ENCODE data around the gene ATG10. TPM values are rescaled to one million over a fixed set of nuclear protein-coding genes. Genes with fewer than 3 reads are reported as not detected.

The ATG10 gene
- total and polyA plus RNA-seq, 2 donors (not counting 1 experiment from before 2014, with no cell fraction given) = 1.6 to 11.6 TPM

- no peak overlapping the region for H3K4me2 ChIP-seq (replicated peaks; ENCODE audit: low read depth, low read length, poor library complexity, severe bottlenecking)
- no peak overlapping the region for H3K9ac ChIP-seq (ENCODE audit: low read length)
- Mint-ChIP-seq H3K4me1 (no peaks in the 10 kb centered on the region), H3K4me3 (no peak overlapping the region), H3K27ac (no peak overlapping the region), H3K9me3 (ENCODE audit: insufficient read depth) (no peaks in the 10 kb centered on the region), H3K27me3 (no peaks in the 10 kb centered on the region)
- no peaks in the 10 kb centered on the region for H3K36me3 ChIP-seq (replicated peaks in 1 of 2; ENCODE audit: control extremely low read depth in 1 of 2, control insufficient read depth in 1 of 2, extremely low read depth in 1 of 2, insufficient read depth in 2 of 2, low read length in 1 of 2)
- no peaks in the 10 kb centered on the region for H3K27me3 ChIP-seq (replicated peaks in 1 of 4; ENCODE audit: control extremely low read depth in 1 of 4, control insufficient read depth in 3 of 4, insufficient read depth in 4 of 4, low read length in 3 of 4)
- H3K4me1 ChIP-seq (ENCODE audit: control insufficient read depth in 2 of 2, insufficient read depth in 2 of 2, low read length in 2 of 2) = no peaks in the 10 kb centered on the region
- intact Hi-C loops (cut with micrococcal nuclease) = no loop called here
- no peaks in the 10 kb centered on the region for H4K20me1 ChIP-seq (ENCODE audit: control insufficient read depth, insufficient read depth, low read length, poor library complexity, severe bottlenecking)
- no peak overlapping the region for H3K4me3 ChIP-seq (ENCODE audit: control extremely low read depth in 1 of 5, extremely low read depth in 1 of 5, insufficient read depth in 1 of 5, low read depth in 2 of 5, low read length in 4 of 5)
- DNase-seq (peak; percentile 2), ATAC-seq (ENCODE audit: low read depth) (peak; percentile 36)
- ChIA-PET CTCF (interaction anchor here (0.5 to 0.7 kb wide), 2 partner anchors 142 to 1016 kb away, joined by 3 to 4 read pairs; no protein-coding TSS in a partner anchor), POLR2A (no interaction called here)
- H3K27ac ChIP-seq (ENCODE audit: low read length in 2 of 2) = no peak overlapping the region
- H3K79me2 ChIP-seq (ENCODE audit: control insufficient read depth, insufficient read depth, low read length) = no peaks in the 10 kb centered on the region
- TF ChIP-seq EZH2 (IDR thresholded peaks at IDR 0.05; ENCODE audit: borderline replicate concordance, insufficient read depth, low read depth, low read length, poor library complexity, severe bottlenecking) (no peak), CTCF (IDR thresholded peaks at IDR 0.05) (no peak)
- no peaks in the 10 kb centered on the region for H3K9me3 ChIP-seq (ENCODE audit: control extremely low read depth in 1 of 3, control insufficient read depth in 2 of 3, insufficient read depth in 1 of 3, low read length in 2 of 3)
- H2AFZ ChIP-seq (ENCODE audit: insufficient read depth, low read depth, low read length, poor library complexity, severe bottlenecking) = no peak overlapping the region
- no CpG with 5 or more reads among the region's 2 CpGs for WGBS (ENCODE audit: insufficient coverage)
Measured at GRCh38 chr5:82100303-82101077, 128.7 kb downstream of the ATG10 start.

GRCh38 chr5:82104872-82105271, 133.0 kb downstream of the ATG10 start:
- ATAC-seq (ENCODE audit: low read depth) (no peak), DNase-seq (no peak)
- H3K27ac Mint-ChIP-seq = no peak overlapping the region
- Histone ChIP-seq H4K20me1 (ENCODE audit: control insufficient read depth, insufficient read depth, low read length, poor library complexity, severe bottlenecking) (no peaks in the 10 kb centered on the region), H3K9me3 (ENCODE audit: control extremely low read depth in 1 of 3, control insufficient read depth in 2 of 3, insufficient read depth in 1 of 3, low read length in 2 of 3) (no peaks in the 10 kb centered on the region), H3K27me3 (replicated peaks in 1 of 4; ENCODE audit: control extremely low read depth in 1 of 4, control insufficient read depth in 3 of 4, insufficient read depth in 4 of 4, low read length in 3 of 4) (no peaks in the 10 kb centered on the region), H3K9ac (ENCODE audit: low read length) (no peak overlapping the region), H3K27ac (ENCODE audit: low read length in 2 of 2) (no peak overlapping the region), H2AFZ (ENCODE audit: insufficient read depth, low read depth, low read length, poor library complexity, severe bottlenecking) (no peak overlapping the region), H3K4me3 (ENCODE audit: control extremely low read depth in 1 of 5, extremely low read depth in 1 of 5, insufficient read depth in 1 of 5, low read depth in 2 of 5, low read length in 4 of 5) (no peak overlapping the region), H3K4me1 (ENCODE audit: control insufficient read depth in 2 of 2, insufficient read depth in 2 of 2, low read length in 2 of 2) (no peaks in the 10 kb centered on the region), H3K36me3 (replicated peaks in 1 of 2; ENCODE audit: control extremely low read depth in 1 of 2, control insufficient read depth in 1 of 2, extremely low read depth in 1 of 2, insufficient read depth in 2 of 2, low read length in 1 of 2) (no peaks in the 10 kb centered on the region), H3K4me2 (replicated peaks; ENCODE audit: low read depth, low read length, poor library complexity, severe bottlenecking) (no peak overlapping the region), H3K79me2 (ENCODE audit: control insufficient read depth, insufficient read depth, low read length) (no peaks in the 10 kb centered on the region)
- intact Hi-C loops (cut with micrococcal nuclease) = no loop called here
- ChIA-PET POLR2A (no interaction called here), CTCF (interaction anchor here (1.4 kb wide), 1 partner anchor 9 kb away, joined by 3 read pairs; no protein-coding TSS in a partner anchor)
- TF ChIP-seq EZH2 (IDR thresholded peaks at IDR 0.05; ENCODE audit: borderline replicate concordance, insufficient read depth, low read depth, low read length, poor library complexity, severe bottlenecking) = no peak
- TF ChIP-seq CTCF (IDR thresholded peaks at IDR 0.05) = no peak
- no peaks in the 10 kb centered on the region for H3K4me1 Mint-ChIP-seq
- 100% methylated on average over 1 of the region's 4 CpGs for WGBS (ENCODE audit: insufficient coverage)
- H3K27me3 Mint-ChIP-seq = no peaks in the 10 kb centered on the region
- no peak overlapping the region for H3K4me3 Mint-ChIP-seq
- no peaks in the 10 kb centered on the region for H3K9me3 Mint-ChIP-seq (ENCODE audit: insufficient read depth)
